K562 (cell line): ENCODE measurements around the gene RARRES2. TPM values are rescaled to one million over a fixed set of nuclear protein-coding genes. Genes with fewer than 3 reads are reported as not detected.
A peak's percentile ranks its signal among the peaks of the same experiment; 100 is the strongest.

ENCODE experiments used
- ID3 ChIP-seq, 2 experiments: fragments of 250-450 bp in 1 of 2; fragments of 450-650 bp in 1 of 2; sonication (Bioruptor Pico) in 1 of 2; IDR thresholded peaks; 2 replicates each; pipeline versions ENCODE4 v1.6.1 to v1.8.0; 2016 to 2021; ENCODE audit warnings: mild to moderate bottlenecking in 2 of 2, moderate library complexity in 2 of 2, missing compliant biosample characterization in 1 of 2, missing genetic modification characterization in 1 of 2
- MAFK ChIP-seq: IDR thresholded peaks from 2 replicates; pipeline ENCODE4 v1.6.1; 2011; ENCODE audit warnings: low read length, improper control_type of control experiment
- SETDB1 ChIP-seq: IDR thresholded peaks from one replicate; pipeline ENCODE4 v1.6.1; 2012; ENCODE audit warnings: low read length, control low read depth, inconsistent platforms
- TSHZ1 ChIP-seq: fragments of 250-450 bp; sonication (Bioruptor Pico); IDR thresholded peaks from 2 replicates; pipeline ENCODE4 v1.4.0; 2020; ENCODE audit warnings: mild to moderate bottlenecking, moderate library complexity
- UBTF ChIP-seq, 2 experiments: IDR thresholded peaks; 2 replicates each; pipeline ENCODE4 v1.6.1; 2012; ENCODE audit warnings: improper control_type of control experiment in 2 of 2, low read depth in 2 of 2, low read length in 2 of 2, borderline replicate concordance in 1 of 2
- ZNF589 ChIP-seq: fragments of 200-800 bp; sonication (Bioruptor generic); IDR thresholded peaks from 2 replicates; pipeline ENCODE4 v1.6.1; 2016; ENCODE audit warnings: low read depth, missing genetic modification characterization, missing compliant biosample characterization
- polyA plus RNA-seq, 8 experiments: library from polyadenylated mRNA; depleted of rRNA in 4 of 8; stranded (reverse) in 5 of 8; unstranded in 3 of 8; fragments of >200 nt; fragmentation: Nextera tagmentation in 2 of 8; fragmentation: Illumina TruSeq in 1 of 8; extraction: Ambion mirVana in 2 of 8; extraction: Trizol in 1 of 8; gene quantifications; 2 replicates each; pipeline versions ENCODE4 v1.2.1 to v1.2.3, GENCODE V29; 2011 to 2014; ENCODE audit warnings: inconsistent platforms in 1 of 8, missing spikeins in 1 of 8
- total RNA-seq, 7 experiments: library from RNA; depleted of rRNA in 6 of 7; stranded (reverse); fragments of >200 nt in 6 of 7; fragmentation: Illumina TruSeq in 2 of 7; extraction: Trizol in 2 of 7; gene quantifications; 2 replicates each; pipeline versions ENCODE4 v1.2.1 to v1.2.3, GENCODE V29; 2011 to 2021; ENCODE audit warnings: low replicate concordance in 1 of 7

The RARRES2 gene
- total and polyA plus RNA-seq, 9 of the 15 experiments (the other 6 are each of a cell fraction or from before 2014, with no cell fraction given) = 0.11 to 1.7 (median 0.23) TPM; not detected in 6

DNA sequence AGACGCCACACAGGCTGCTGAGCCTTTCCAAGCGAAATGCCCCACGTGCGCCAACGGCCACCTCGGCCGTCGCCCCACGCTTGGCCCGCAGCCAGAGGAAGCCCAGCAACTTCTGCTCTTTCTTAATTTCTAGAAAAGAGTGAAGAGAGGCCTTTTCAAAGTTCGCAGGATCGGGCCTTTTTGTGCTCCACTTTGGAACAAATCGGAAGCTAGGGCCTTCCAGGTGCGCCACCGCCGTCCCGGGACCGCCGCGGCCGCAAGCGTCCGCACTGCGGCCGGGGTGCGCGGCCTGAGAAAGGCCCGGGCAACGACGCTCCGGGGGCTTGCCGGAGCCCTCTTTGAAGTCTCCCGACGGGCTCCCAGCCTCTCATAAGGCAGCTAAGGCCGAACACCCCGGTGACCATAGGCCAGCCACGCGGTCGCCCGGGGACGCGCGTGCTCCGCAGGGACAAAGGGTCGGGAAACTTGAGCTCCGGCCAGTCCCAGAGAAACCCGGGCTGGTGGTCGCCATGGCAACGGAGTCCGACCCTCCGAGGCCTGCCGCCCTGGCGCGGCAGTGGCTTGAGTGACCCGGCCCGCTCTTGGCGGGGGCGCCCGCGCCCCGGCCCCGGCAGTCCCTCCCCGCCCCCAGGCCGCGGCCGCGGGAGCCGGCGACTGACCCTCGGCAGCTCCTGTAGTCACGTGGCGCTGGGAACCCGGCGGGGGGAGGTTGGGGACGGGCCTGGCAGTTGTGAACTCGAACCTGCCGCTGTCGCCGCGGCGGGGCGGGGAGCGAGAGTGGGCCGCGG, 26.9 kb upstream of the RARRES2 start, which contains the start of gene REPIN1 (continued):
- TF ChIP-seq UBTF (IDR thresholded peaks at IDR 0.05; ENCODE audit: borderline replicate concordance in 1 of 2, low read depth in 2 of 2, low read length in 2 of 2) (peak; percentile 82 to 85), ID3 (CRISPR knock-in tag; IDR thresholded peaks at IDR 0.05) (no peak), ID3 (tag; IDR thresholded peaks at IDR 0.05) (peak; percentile 79; the same call in 1 of the 2 replicates), MAFK (no peak), TSHZ1 (no peak), SETDB1 (no peak), ZNF589 (CRISPR knock-in tag) (peak; percentile 98)
